GM21576 (cell line): ENCODE results near the gene LYST.

Experiments
- ATAC-seq: cut with Tn5 transposase; IDR thresholded peaks from one replicate; pipeline ENCODE4 v1.9.1; 2021; ENCODE audit warnings: mild to moderate bottlenecking, moderate library complexity; ENCODE audit not compliant: unreplicated experiment

The LYST gene

DNA sequence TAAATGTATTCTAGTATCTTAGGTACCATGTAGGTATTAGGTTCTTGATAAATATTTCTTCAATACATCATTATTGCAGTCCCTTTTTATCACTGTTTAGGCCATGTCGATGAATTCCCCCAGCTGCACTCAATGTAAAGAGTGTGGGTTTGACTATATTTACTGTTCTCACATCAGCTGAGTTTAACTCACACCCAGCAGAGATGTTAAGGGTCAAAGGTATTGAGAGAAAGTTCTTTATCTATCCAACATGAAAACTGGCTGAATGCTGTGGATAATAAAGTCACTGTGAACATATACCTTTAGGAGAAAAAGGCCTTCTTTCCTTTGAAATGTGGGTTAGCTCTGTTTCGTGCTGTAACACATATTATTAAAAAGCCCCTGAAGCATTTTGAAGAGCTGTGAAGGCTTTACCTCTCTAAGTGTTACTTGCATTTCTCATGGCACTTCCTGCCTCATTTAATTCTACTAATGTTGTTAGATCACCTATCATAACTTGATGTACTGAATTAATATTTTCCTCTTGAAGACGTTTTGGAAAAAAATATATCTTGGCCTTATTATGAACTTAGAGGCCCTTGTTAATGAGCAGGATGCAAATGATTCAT, 19.1 kb upstream of the LYST start:
- no peak for ATAC-seq

DNA sequence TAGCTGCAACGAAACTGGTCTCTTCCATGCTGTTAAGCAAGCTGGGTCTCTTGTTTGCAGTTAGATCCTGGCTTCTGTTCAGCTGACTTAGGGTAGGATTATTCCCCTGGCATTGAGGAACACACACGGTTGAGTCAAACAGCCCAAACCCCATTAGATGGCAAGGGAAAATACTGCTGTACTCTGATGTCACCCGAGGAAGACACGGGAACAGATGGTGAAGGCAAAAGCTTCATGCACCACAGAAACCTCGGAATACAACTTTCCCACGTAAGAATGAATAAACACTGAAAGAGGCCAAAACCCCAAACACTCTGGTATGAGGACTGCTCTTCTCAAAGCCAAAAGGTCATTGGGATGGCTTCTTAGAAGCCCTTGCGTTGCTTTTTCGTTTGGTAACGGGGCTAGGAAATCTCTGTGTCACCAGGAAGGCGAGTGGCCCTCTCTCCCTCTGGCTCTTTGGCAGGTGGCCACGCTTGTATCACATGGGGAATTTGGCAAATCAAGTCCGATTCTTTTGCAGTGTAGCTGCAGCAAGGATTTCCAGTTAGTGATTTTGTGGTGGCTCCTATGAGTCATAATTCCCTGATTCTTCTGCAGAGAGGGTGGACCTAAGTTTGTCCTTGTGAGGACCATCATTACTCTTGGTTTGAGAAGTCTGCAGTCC, 16.7 kb upstream of the LYST start:
- ATAC-seq, result no peak

DNA sequence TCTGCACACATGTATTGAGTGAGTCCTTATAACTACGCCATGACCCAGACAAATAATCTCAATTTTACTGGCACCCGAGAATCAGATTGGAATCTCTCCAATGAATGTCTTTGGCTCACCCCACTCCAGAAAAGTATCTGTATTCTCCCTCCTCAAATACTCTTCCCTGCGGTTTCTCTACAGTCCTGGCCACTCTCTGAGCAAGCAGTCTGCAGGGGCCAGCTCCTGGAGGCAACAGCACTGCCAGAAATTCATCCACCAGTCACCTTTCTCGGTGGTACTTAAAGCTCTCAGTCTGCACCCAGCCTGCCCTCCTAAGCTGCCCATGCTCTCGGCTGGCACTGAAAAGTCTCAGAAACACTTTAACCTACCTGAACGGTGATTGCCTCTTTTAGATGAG, 16.1 kb upstream of the LYST start:
- no peak for ATAC-seq

DNA sequence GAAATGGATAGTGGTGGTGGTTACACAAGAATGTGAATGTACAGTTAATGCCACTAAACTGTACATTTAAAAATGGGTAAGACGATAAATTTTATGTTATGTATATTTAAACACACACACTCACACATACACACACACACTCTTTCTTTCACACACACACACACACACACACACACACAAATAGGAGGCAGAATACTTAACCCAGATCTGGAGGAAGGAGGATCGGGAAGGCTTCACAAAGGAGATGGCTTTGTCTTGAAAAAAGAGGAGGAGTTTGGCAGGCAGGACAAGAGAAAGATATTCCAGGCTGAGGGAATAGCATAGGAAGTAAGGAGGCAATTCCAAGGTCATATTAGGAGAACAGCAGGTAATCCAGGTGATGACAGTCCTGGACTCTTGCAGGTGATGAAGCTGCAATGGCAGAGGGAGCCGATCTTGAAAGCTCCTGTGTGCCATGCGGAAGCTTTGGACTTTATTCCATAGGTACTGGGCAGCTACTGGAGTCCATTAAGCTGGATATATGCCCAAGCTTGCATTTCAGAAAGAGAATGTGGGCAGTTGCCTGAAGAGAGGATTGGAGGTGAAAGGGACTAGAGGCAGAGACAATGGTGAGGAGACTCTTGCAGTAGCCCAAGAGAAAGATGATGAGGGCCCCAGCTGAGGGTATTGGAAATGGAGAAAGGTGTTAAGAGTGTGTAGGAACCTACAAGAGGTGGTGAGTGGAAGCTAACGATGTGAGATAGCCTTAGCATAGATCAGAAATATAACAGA, 15.4 kb upstream of the LYST start:
- no peak for ATAC-seq

DNA sequence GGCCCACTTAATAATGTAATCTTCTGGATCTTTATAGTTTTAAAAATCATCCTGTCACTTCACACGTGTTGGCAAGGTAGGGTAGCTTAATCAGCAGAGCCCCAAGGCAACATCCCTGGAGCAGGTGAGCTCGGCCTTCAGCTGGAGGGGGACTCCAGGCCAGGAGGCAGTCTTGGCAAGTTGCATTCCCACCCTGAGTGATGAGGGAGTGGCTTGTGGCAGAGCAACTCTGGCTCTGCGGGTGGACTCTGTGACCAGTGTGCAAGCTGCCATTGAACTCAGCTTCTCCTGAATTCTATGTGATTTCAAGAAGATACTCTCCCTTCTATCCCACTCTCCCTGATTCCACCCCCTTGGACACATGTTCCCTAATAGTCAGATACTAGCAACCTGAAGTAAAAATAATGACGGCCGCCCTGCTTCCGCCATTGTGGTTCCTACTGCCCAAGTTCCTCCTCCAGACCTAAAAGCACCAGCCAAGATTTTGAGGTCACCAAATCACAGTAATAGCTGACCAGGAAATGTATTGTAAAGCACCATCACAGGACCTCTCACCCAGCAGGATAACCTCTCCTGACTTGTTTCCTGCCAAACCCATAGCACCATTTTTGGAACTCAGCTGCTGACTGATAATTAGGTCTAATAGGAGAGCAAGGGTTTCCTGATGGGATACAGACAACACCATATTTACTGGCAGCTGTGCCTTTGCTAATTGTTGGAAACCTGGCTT, 11.5 kb upstream of the LYST start:
- no peak for ATAC-seq

DNA sequence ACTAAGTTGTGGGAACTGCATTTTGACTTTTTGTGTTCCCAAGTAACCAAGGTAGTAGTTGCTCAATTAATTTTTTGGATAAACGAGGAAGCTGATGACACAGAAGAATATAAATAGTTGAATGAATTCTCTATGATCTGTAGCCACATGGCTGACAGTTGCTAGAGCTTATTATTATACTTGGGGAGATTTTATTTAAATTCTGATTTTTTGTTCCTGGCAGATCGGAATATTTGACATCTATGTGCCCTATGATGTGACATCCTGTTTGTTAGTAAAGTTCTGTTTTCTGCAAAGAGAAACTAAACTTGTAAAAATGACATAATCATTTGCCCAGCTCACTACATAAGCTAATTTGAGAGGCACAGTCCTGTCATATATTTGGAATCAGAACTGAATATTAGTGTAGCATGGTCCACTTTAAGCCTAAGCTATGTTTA, 9.7 kb upstream of the LYST start:
- no peak for ATAC-seq

DNA sequence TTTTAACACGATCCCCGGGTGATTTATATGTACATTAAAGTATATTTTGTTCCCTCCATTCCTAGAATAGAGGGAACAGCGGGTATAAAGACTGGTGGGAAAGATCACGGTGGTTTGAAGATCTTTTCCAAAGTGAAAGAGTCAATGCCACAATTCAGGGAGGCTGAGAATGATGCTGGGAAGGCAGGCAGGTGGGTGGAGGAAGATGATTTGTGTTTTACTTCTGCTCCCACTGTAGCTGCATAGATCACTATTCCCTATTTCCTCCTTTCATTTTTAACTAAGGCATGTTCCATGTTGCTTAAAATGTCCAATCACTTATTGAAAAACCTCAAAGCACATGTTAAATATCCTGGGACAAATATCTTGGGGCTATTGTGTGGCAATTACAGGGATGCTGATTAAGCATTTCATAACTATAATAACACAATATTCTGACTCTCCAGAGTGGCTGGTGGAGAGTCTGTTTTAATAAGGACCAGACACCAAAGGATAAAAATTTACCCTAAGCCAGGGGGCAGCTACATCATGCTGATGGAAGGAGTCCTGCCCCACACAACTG, 8.4 kb upstream of the LYST start:
- no peak for ATAC-seq

DNA sequence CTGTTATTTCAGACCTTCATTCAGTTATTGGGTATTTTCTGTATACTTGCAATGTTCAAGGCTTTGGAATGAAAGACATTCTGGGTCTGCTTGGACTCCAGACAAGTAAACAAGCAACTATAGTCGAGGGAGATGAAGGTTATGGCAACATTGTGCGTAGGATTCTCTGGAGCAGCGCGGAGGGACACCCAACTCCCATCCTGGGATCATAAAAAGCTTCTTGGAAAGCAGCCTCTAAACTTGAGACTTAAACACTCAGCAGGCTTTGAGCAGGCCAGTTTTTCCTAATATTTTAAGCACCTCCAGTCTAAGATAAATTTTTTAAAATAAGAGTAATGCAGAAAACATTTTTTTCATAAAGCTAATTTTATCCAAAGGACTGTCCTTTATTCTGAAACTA, 7.6 kb upstream of the LYST start:
- no peak for ATAC-seq

DNA sequence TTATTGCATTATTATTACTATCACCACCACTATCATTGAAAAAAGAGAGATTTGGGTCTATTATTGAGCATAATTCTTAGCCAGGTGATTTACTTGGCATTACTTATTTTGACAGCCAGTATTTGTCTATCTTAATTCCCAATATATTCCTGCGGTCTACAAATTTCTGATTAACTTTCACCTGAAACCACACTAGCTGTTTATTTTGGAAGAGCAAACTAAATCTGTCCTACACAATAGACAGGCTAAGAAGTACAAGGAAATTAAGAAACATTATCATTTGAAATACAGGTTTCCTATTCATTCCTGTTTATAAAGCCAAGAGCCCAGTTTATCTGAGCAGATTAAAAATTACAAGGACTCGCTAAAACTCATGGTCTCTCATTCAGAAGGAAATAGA, 6.9 kb upstream of the LYST start:
- ATAC-seq, result no peak

DNA sequence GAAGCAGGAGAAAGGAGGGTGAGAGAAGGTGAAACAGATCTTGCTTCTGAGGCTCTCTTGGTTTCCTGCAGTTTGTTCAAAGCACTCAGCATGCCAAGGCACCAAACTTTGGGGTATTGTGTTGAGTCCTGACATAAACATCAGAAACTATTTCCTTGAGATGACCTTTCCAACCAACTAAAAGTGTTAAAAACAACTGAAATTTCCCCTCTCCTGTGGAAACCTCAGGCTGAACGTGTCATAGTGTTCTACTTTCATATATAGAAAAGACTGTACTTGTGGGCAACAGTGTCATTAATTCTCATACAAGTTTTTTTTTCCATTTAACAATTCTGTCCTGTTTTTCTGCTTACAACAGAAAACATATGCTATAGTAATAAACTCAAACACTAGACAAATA, 6.3 kb upstream of the LYST start:
- no peak for ATAC-seq

DNA sequence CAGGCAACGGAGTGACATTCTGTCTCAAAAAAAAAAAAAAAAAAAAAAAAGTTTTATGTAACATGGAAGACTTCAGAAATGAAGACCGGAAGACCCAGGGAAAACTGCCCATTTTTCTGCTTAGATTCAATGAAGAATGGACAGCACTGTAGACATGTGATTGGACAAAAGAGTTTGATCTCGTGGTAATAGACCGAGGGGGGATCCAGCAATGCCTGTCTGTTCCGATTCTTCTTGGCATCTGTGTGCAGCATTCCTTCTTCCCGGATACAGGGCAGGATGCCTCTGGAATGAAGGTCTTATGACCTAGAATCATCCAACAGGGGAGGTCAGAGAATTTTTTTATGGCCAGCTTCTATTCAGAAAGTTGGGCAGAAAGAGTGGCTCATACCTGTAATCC, 5.6 kb upstream of the LYST start:
- no peak for ATAC-seq

DNA sequence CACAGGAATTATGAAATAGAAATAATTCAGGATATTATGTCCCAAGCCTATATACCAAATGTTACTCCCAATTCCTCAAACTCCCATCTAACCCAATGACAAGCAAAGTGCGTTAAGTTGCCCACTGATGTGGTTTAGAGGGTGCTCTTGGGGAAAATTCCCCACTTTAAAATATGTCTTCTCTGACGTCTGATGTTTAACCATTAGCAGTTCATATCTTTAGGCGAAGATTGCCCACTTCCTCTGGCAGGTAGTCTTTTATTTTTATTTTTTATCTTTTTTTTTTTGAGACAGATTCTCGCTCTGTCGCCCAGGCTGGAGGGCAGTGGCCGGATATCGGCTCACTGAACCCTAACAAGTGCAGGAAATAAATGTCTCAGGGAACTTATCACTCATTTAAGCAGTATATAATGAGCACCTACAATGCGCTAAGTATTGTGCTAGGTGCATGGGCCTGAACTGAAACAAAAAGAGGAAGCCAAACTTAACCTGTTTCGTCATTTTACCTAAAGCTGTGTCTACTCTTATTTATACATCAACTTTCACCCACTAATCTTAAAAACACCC, 1.3 kb upstream of the LYST start:
- ATAC-seq, result peak; percentile 28

DNA sequence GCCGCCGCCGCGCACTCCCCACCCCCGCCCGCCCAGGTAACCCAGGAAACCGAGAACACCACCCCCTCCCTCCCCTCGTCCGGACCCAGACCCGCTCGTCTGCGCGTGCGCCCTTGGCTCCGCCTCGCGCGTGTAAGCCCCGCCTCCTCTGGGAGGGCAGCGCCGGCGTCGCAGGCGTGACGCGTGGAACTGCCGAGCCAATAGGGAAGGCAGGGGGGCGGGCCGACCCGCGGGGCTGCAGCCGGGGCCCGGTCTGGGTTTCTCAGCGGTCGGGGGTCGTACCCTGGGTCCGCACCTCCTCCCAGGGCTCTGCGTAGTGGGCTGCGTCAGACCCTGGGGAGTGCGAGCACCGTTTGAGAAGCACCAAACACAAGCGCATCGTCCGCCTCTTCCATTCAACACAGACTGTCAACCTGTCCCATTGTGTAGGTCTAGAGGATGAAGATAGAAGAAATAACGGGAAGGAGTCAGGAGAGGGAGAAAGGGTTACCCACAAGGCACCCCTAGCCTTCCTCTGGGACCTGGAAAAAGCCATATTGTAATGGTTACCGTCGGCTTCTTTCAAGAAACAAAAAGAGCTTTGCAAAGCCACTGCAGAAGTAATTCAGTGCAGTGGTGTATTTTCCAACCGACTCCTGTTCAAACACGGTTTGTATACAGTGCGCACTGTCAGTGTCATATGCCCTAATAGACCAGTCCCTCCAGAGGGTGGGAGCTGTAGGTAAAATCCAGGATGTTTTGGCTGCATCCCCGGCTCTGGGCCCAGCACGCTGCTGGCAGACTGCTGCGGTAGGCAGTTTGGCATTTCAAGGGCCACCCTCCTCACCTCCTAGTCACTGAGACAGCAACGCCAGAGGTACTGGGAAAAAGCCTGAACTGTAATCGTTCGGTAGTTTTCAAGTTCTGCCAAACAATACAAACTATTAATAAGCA, 473 bp upstream of the LYST start:
- peak; percentile 69 for ATAC-seq

DNA sequence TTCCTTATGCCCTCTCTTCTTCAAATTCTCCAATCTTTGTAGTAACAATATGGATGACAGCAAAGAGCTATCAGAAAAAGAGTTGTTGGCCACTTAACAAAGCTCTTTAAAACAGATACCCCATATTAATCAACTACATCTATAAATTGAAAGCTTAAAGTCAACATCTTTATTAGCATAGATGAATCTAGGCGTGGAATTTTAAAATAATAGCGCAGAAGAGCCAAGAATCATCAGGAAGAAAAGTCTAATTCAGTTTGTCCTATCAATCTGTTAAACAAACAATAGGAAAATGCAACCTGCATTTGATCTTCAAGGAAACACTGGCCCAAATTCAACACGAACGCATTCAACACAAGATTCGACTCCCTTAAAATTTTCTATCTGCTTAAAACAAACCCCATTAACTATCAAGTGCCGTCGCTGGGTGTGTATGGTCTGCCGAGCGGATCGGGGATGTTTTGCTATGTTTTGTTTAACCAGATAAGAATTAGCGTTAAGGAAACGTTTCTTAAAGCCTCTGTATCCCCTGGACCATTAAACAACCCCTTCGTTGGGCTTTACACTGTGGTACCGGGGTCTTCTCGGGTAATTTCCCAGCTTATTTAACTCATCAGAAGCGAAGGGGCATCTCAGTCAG, 1.0 kb downstream of the LYST start:
- ATAC-seq, result no peak

DNA sequence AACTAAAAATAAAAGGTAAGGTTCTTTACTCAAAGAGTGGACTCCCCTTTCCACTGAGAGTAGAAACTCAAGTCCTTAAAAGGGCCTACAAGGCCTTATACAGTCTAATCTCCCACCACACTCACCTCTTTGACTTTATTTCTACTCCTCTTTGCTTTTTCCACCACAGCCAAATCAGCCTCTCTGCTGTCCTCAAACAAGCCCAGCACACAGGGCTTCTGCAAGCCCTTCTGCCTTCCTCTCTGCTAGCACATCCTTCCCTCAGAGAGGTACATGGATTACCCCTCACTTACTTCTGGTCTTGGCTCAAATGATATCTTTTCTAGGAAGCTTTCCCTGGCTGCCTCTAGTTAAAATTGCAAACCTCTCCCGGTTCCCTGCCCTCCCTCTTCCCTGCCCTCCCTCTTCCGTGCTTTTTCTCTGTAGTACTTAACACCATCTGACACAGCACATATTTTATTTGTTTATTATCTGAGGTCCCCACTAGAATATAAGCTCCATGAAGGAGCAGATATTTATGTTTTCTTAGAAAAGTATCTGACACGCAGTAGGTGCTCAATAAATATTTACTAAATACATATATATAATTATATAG, 1.7 kb downstream of the LYST start:
- no peak for ATAC-seq

DNA sequence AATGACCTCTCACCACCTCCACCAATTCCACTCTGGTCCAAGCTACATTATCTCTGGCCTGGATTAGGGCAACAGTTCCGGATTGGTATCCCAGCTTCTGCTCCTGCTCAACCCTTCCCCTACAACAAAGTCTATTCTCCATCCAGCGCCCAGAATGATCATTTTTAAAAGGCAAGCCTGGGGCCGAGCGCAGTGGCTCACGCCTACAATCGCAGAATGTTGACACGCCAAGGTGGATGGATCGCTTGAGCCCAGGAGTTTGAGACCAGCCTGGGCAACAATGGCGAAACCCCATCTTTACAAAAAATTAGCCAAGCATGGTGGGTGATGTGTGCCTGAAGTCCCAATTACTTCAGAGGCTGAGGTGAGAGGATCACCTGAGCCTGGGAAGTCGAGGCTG, 2.2 kb downstream of the LYST start:
- ATAC-seq, result no peak

DNA sequence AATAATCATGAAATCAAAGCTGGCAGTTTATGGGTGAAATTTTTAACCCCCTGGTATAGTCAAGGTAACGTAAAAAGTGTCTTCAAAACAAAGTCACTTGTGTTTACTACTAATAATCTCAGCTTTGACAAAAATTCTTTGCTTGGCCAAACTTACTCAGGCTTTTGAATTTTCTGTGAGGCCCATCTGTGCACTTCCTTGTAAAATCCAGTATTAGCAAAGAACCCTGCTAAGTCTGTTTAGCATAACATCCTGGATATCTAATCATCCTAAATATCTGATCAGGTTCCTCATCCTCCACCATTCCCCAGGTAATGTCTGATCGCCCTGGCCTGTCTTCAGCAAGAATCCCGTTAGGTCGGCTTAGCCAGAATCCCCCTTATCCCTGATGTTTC, 3.0 kb downstream of the LYST start:
- no peak for ATAC-seq

DNA sequence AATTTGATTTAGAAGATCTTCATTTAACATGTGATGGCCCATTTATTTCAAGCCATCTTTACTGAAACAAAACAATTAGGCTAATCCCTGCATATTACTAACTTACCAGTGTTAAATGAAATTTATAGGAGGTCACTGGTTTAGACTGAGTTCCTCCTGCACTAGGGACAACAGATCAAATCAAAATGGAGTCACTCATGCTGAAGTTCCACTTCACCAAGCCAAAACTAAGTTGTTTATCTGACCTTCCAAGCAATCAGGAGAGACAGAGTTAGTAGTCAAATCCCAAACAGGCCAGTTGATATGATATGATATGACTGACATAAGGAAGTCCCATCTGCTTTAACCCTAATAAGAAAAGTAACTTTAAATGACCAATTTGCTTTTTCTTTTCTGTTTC, 4.8 kb downstream of the LYST start:
- no peak for ATAC-seq

DNA sequence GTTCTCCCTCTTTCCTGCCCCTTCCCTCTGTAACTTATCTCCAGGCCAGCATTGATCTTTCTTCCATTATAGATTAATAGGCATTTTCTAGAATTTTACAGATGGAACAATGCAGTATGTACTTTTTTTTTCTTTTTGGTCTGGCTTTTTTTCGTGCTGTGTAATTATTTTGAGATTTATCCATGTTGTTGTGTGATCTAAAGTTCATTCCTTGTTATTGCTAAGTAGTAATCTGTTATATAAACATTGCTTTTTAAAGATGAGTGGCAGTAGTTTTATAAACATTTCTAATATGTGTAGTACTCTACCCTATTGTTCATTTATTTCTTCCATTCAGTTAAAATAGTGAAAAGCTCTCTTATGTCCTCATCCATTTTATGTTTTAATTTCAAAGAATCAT, 5.9 kb downstream of the LYST start:
- ATAC-seq, result no peak
